Fibroblast of lung (primary cell): ENCODE data around the gene ACBD3. TPM values are rescaled to one million over a fixed set of nuclear protein-coding genes. Genes with fewer than 3 reads are reported as not detected.

Experiments used
- DNase-seq, 2 donors: peaks; one replicate each; pipeline versions ENCODE4 v3.0.0 to v3.0.0-alpha.2; 2010; ENCODE audit warnings: low read depth in 2 of 2
- H2AFZ ChIP-seq: 2 replicates; pipeline ENCODE4 v1.5.1; 2012; ENCODE audit warnings: low read length, control low read depth, inconsistent platforms
- H3K27ac ChIP-seq: 2 replicates; pipeline ENCODE4 v1.5.1; 2011; ENCODE audit warnings: low read length, control low read depth; ENCODE audit not compliant: insufficient read depth
- H3K27me3 ChIP-seq: 2 replicates; pipeline ENCODE4 v1.5.1; 2011; ENCODE audit warnings: mild to moderate bottlenecking, low read length; ENCODE audit not compliant: control insufficient read depth, insufficient read depth
- H3K36me3 ChIP-seq: 2 replicates; pipeline ENCODE4 v1.5.1; 2011; ENCODE audit warnings: low read length; ENCODE audit not compliant: control insufficient read depth, insufficient read depth
- H3K4me1 ChIP-seq: 2 replicates; pipeline ENCODE4 v1.5.1; 2011; ENCODE audit warnings: low read length; ENCODE audit not compliant: control insufficient read depth, insufficient read depth; ENCODE audit errors: extremely low read depth
- H3K4me2 ChIP-seq: 2 replicates; pipeline ENCODE4 v1.5.1; 2011; ENCODE audit warnings: low read length, control low read depth; ENCODE audit not compliant: insufficient read depth; ENCODE audit errors: extremely low read depth
- H3K4me3 ChIP-seq, 4 experiments: fragments of 200-600 bp in 1 of 4; sonication (generic) in 1 of 4; replicated peaks in 1 of 4; 2 replicates each; pipeline ENCODE4 v1.5.1; 2011 to 2016; ENCODE audit warnings: low read length in 4 of 4, low read depth in 3 of 4, mild to moderate bottlenecking in 3 of 4, control low read depth in 2 of 4, inconsistent platforms in 1 of 4, mixed read lengths in 1 of 4; ENCODE audit not compliant: insufficient read depth in 1 of 4; ENCODE audit errors: control extremely low read depth in 1 of 4
- H3K79me2 ChIP-seq: 2 replicates; pipeline ENCODE4 v1.5.1; 2012; ENCODE audit warnings: mild to moderate bottlenecking, low read length, inconsistent platforms; ENCODE audit not compliant: control insufficient read depth, insufficient read depth
- H3K9ac ChIP-seq: 2 replicates; pipeline ENCODE4 v1.5.1; 2011; ENCODE audit warnings: mild to moderate bottlenecking, low read length, control low read depth; ENCODE audit not compliant: insufficient read depth
- H3K9me3 ChIP-seq: 2 replicates; pipeline ENCODE4 v1.5.1; 2012; ENCODE audit warnings: low read depth, low read length; ENCODE audit not compliant: control insufficient read depth, insufficient read depth
- H4K20me1 ChIP-seq: 2 replicates; pipeline ENCODE4 v1.5.1; 2011; ENCODE audit warnings: low read length; ENCODE audit not compliant: control insufficient read depth, insufficient read depth; ENCODE audit errors: extremely low read depth
- EZH2 ChIP-seq: IDR thresholded peaks from 2 replicates; pipeline ENCODE4 v1.5.1; 2012; ENCODE audit warnings: low read length, control low read depth, mild to moderate bottlenecking; ENCODE audit errors: missing control alignments
- polyA plus RNA-seq, 2 donors: library from polyadenylated mRNA; depleted of rRNA in 1 of 2; stranded (reverse) in 1 of 2; unstranded in 1 of 2; fragments of >200 nt; gene quantifications; 2 replicates each; pipeline ENCODE4 v1.2.1, GENCODE V29; 2011 to 2012; ENCODE audit warnings: missing spikeins in 1 of 2
- total RNA-seq: library from RNA; depleted of rRNA; stranded (reverse); fragments of >200 nt; gene quantifications from 2 replicates; pipeline ENCODE4 v1.2.1, GENCODE V29; 2014
- TF ChIP-seq, protein P1 (sequence below), 2 donors: IDR thresholded peaks in 1 of 2; conservative IDR thresholded peaks in 1 of 2; 1 replicate in 1 of 2; 2 replicates in 1 of 2; pipeline ENCODE4 v1.5.1; 2011 to 2012; ENCODE audit warnings: low read length in 2 of 2, control low read depth in 1 of 2, inconsistent platforms in 1 of 2, low read depth in 1 of 2, mild to moderate bottlenecking in 1 of 2

The ACBD3 gene
- total and polyA plus RNA-seq, 2 donors (not counting 1 experiment from before 2014, with no cell fraction given) = 67.7 to 85.0 TPM

DNA sequence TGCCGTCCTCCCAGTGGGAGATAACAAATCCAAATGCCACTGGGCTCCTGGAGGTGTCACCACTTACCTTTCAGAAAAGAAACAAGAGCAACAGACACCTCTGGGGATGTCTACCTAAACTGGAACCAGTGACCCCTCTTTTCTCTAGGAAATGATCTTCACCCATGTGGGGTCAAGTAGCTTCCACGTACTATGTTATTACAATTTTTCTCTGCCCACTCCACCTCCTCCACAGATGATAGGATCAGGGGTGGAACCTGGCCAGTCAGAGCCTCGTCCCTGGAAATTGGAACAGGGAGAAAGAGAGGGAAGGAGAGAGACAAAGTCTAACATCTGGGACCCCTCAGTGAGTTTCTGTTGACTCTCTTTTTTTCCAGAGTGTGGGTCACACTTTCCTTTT is 73.9 kb downstream of the ACBD3 start:
- Histone ChIP-seq H3K79me2 (no peaks in the 10 kb centered on the region), H3K4me2 (no peak overlapping the region), H3K9ac (no peak overlapping the region), H3K9me3 (no peaks in the 10 kb centered on the region), H3K36me3 (no peaks in the 10 kb centered on the region), H3K27me3 (no peaks in the 10 kb centered on the region), H3K4me3 (no peak overlapping the region), H3K4me1 (peaks cover 7% of the 10 kb centered on the region), H4K20me1 (no peaks in the 10 kb centered on the region), H3K27ac (no peak overlapping the region), H2AFZ (no peak overlapping the region)
- no peak for DNase-seq
- TF ChIP-seq, protein P1, sequence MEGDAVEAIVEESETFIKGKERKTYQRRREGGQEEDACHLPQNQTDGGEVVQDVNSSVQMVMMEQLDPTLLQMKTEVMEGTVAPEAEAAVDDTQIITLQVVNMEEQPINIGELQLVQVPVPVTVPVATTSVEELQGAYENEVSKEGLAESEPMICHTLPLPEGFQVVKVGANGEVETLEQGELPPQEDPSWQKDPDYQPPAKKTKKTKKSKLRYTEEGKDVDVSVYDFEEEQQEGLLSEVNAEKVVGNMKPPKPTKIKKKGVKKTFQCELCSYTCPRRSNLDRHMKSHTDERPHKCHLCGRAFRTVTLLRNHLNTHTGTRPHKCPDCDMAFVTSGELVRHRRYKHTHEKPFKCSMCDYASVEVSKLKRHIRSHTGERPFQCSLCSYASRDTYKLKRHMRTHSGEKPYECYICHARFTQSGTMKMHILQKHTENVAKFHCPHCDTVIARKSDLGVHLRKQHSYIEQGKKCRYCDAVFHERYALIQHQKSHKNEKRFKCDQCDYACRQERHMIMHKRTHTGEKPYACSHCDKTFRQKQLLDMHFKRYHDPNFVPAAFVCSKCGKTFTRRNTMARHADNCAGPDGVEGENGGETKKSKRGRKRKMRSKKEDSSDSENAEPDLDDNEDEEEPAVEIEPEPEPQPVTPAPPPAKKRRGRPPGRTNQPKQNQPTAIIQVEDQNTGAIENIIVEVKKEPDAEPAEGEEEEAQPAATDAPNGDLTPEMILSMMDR (conservative IDR thresholded peaks at IDR 0.05 in 1 of 2, IDR thresholded peaks at IDR 0.05 in 1 of 2; ENCODE audit: low read depth in 1 of 2, low read length in 2 of 2) = no peak
- no peak for TF ChIP-seq EZH2

GRCh38 chr1:226111883-226112261 is 74.7 kb downstream of the ACBD3 start:
- Histone ChIP-seq H3K27me3 (no peaks in the 10 kb centered on the region), H3K9me3 (no peaks in the 10 kb centered on the region), H2AFZ (no peak overlapping the region), H3K4me1 (peaks cover 7% of the 10 kb centered on the region), H4K20me1 (no peaks in the 10 kb centered on the region), H3K9ac (no peak overlapping the region), H3K79me2 (no peaks in the 10 kb centered on the region), H3K27ac (no peak overlapping the region), H3K4me3 (no peak overlapping the region), H3K4me2 (no peak overlapping the region), H3K36me3 (no peaks in the 10 kb centered on the region)
- TF ChIP-seq EZH2 = no peak
- TF ChIP-seq, protein P1 (conservative IDR thresholded peaks at IDR 0.05 in 1 of 2, IDR thresholded peaks at IDR 0.05 in 1 of 2; ENCODE audit: low read depth in 1 of 2, low read length in 2 of 2) = no peak
- DNase-seq = no peak

DNA sequence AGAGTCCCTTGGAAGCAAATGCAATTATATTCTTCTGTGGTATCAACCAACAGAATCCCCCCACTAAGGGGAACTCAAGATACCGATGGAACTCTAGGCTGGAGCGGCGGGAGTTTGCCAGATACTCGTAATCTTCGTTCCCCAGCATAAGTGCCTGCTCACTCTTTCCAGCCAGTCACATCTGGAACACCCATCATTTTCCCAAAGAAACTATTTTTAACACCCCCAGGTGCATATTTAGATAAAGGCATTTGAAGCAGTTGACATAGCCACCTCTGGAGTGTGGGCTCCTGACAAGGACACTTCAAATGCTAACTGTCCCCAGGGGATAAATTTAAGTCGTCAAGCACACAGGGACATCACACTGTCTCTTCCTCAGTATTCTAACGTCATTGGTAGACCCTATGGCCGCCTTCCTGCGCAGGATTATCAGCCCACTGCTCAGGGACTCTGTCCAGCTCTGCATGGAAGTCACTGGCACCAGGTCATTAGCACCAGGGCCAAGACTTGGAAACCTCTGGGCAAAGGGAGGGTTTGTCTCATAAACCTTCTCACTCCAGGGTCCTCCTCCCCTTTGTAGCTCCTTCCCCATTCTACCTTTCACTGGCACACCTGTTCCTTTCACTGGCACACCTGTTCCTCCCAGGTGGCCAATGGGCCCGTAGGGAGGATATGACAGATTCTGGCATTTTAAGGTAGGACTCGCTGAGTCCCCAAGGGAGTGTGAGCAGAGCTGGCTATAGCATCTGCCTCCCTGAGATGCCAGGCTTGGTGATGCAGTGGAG is 75.3 kb downstream of the ACBD3 start:
- Histone ChIP-seq H3K9ac (peak overlapping the region; percentile 62), H3K4me3 (peak overlapping the region; percentile 49 to 60 (median 58)), H3K4me1 (peaks cover 7% of the 10 kb centered on the region), H3K27ac (peak overlapping the region; percentile 81), H3K36me3 (no peaks in the 10 kb centered on the region), H3K79me2 (no peaks in the 10 kb centered on the region), H3K4me2 (peak overlapping the region; percentile 90), H2AFZ (peak overlapping the region; percentile 12), H3K27me3 (no peaks in the 10 kb centered on the region), H3K9me3 (no peaks in the 10 kb centered on the region), H4K20me1 (no peaks in the 10 kb centered on the region)
- TF ChIP-seq, protein P1 (conservative IDR thresholded peaks at IDR 0.05 in 1 of 2, IDR thresholded peaks at IDR 0.05 in 1 of 2; ENCODE audit: low read depth in 1 of 2, low read length in 2 of 2) = no peak
- no peak for TF ChIP-seq EZH2
- DNase-seq = no peak
